OCI-LY1 (cell line): ENCODE measurements around the gene OSBPL6.

Experiments
- CTCF ChIP-seq: fragments of 200-600 bp; sonication (generic), shearing (Covaris generic); IDR thresholded peaks from 2 replicates; pipeline ENCODE4 v1.5.1; 2017; ENCODE audit warnings: mild to moderate bottlenecking, antibody characterized with exemption, low read length, moderate library complexity, mixed read lengths
- EZH2 ChIP-seq: fragments of 200-600 bp; sonication (generic), shearing (Covaris generic); IDR thresholded peaks from 2 replicates; pipeline ENCODE4 v1.8.0; 2017; ENCODE audit warnings: borderline replicate concordance, mixed run types, mild to moderate bottlenecking, antibody characterized with exemption, low read length, moderate library complexity, mixed read lengths

GRCh38 chr2:178292586-178292985 is 98.3 kb downstream of the OSBPL6 start:
- TF ChIP-seq EZH2 (no peak), CTCF (no peak)
